ENCODE data around the gene PPME1.

PPME1 gene

DNA sequence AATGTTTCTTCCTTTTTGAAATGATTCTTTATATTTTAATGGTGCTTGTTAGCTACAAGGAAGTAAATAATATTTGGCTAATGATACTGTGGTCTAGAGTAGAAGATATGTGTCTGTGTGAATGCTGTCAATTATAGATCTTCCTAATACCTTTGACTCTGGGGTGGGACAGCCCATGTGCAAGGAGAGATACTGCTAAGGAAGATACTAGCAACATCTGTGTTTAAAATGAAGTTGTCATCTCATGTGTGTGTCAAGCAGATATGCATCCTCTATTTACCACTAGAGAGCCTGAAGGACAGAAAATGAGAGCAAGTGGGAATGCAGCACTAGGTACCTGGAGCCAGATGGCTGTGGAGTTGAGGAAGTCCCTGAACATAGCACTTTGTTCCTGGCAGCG lies 34.1 kb downstream of the PPME1 start:
- Histone ChIP-seq H3K27ac (ENCODE audit: low read depth, low read length) (no peak overlapping the region), H3K27me3 (ENCODE audit: control insufficient read depth, insufficient read depth, low read length) (no peaks in the 10 kb centered on the region), H3K9ac (ENCODE audit: low read length) (no peak overlapping the region), H3K36me3 (ENCODE audit: control insufficient read depth, insufficient read depth, low read length) (no peaks in the 10 kb centered on the region), H3K4me1 (ENCODE audit: control insufficient read depth, insufficient read depth, low read length) (no peaks in the 10 kb centered on the region), H3K4me3 (ENCODE audit: low read length) (no peak overlapping the region)

GRCh38 chr11:74206746-74207145 lies 35.7 kb downstream of the PPME1 start:
- Histone ChIP-seq H3K27ac (ENCODE audit: low read depth, low read length) (no peak overlapping the region), H3K4me1 (ENCODE audit: control insufficient read depth, insufficient read depth, low read length) (no peaks in the 10 kb centered on the region), H3K36me3 (ENCODE audit: control insufficient read depth, insufficient read depth, low read length) (no peaks in the 10 kb centered on the region), H3K27me3 (ENCODE audit: control insufficient read depth, insufficient read depth, low read length) (no peaks in the 10 kb centered on the region), H3K4me3 (ENCODE audit: low read length) (no peak overlapping the region), H3K9ac (ENCODE audit: low read length) (no peak overlapping the region)

DNA sequence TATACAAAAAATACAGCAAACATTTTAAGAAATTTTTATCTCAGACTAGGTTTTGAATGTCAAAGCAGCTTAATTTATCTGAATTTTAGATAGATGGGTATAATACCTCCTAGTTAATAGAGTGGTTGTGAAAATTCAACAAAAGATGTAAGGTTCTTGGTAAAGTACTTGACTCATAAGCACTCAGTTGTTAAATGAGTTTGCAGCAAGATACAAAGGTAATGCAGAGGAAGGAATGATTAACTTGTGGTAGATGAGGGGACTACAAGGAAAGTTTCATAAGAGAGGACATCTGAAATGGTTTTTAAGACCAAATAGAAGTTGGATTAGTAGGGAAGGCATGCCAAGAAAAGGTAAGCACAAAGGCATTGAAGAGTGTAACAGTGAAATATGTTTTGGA lies 37.4 kb downstream of the PPME1 start:
- Histone ChIP-seq H3K4me1 (ENCODE audit: control insufficient read depth, insufficient read depth, low read length) (no peaks in the 10 kb centered on the region), H3K4me3 (ENCODE audit: low read length) (no peak overlapping the region), H3K27ac (ENCODE audit: low read depth, low read length) (no peak overlapping the region), H3K27me3 (ENCODE audit: control insufficient read depth, insufficient read depth, low read length) (no peaks in the 10 kb centered on the region), H3K9ac (ENCODE audit: low read length) (no peak overlapping the region), H3K36me3 (ENCODE audit: control insufficient read depth, insufficient read depth, low read length) (no peaks in the 10 kb centered on the region)

DNA sequence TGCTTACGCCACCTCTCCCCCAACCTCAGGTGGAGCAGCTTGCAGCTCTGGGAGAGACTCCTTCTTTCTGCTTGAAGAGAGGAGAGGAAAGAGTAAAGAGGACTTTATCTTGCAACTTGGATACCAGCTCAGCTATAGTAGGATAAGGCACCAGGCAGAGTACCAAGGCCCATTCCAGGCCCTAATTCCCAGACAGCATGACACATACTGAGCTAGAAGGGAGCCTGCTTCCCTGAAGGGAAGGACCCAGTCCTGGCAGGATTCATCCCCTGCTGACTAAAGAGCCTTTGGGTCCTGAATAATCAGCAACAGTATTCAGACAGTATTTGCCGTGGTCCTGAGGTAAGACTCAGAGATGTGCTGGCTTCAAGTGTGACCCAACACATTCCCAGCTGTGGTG lies 41.4 kb downstream of the PPME1 start:
- H3K4me3 ChIP-seq (ENCODE audit: low read length), result no peak overlapping the region
- no peaks in the 10 kb centered on the region for H3K36me3 ChIP-seq (ENCODE audit: control insufficient read depth, insufficient read depth, low read length)
- H3K9ac ChIP-seq (ENCODE audit: low read length), result no peak overlapping the region
- H3K4me1 ChIP-seq (ENCODE audit: control insufficient read depth, insufficient read depth, low read length), result no peaks in the 10 kb centered on the region
- H3K27me3 ChIP-seq (ENCODE audit: control insufficient read depth, insufficient read depth, low read length), result no peaks in the 10 kb centered on the region
- no peak overlapping the region for H3K27ac ChIP-seq (ENCODE audit: low read depth, low read length)

DNA sequence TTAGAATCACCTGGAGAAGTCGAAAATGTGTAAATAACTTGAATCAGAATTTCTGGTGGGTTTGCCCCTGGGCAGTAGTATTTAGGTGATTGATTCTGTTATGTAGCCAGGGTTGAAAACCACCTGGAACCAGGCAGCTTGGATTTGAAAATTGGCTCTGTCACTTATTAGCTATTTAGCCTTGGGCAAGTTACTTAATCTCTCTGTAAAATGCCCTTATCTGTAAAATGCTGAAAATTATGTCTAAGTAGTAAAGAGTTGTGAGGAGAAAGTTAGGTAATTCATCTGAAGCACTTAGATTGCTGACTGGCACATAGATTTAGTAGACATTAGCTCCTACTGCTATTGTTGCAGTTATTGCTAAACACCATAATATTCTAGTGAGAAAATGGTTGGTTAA lies 49.3 kb downstream of the PPME1 start:
- Histone ChIP-seq H3K36me3 (ENCODE audit: control insufficient read depth, insufficient read depth, low read length) (no peaks in the 10 kb centered on the region), H3K27ac (ENCODE audit: low read depth, low read length) (no peak overlapping the region), H3K9ac (ENCODE audit: low read length) (no peak overlapping the region), H3K4me1 (ENCODE audit: control insufficient read depth, insufficient read depth, low read length) (no peaks in the 10 kb centered on the region), H3K27me3 (ENCODE audit: control insufficient read depth, insufficient read depth, low read length) (no peaks in the 10 kb centered on the region), H3K4me3 (ENCODE audit: low read length) (no peak overlapping the region)

- no peaks in the 10 kb centered on the region for H3K27me3 ChIP-seq (ENCODE audit: control insufficient read depth, insufficient read depth, low read length)
- H3K36me3 ChIP-seq (ENCODE audit: control insufficient read depth, insufficient read depth, low read length), result no peaks in the 10 kb centered on the region
- H3K27ac ChIP-seq (ENCODE audit: low read depth, low read length), result no peak overlapping the region
- H3K9ac ChIP-seq (ENCODE audit: low read length), result no peak overlapping the region
- no peaks in the 10 kb centered on the region for H3K4me1 ChIP-seq (ENCODE audit: control insufficient read depth, insufficient read depth, low read length)
- no peak overlapping the region for H3K4me3 ChIP-seq (ENCODE audit: low read length)
These were observed 50.7 kb downstream of the PPME1 start for GRCh38 chr11:74221816-74222215.

DNA sequence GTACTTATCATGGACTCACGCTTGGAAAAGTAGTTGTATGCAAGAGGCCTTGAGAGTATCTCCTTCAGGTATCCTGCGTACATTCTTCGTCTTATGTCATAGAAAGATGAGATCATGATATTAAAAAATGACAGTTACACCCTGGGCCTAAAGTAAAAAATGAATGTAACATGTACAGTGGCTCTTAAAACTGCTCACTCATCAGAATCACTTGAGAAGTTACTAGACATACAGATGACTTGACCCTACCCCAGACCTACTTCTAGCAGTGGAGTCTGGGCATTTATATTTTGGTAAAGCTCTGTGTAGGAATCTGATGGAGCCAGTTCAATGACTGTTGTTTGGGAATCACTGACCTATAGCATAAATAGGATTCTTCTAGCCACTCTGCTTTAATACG lies 54.5 kb downstream of the PPME1 start:
- no peak overlapping the region for H3K4me3 ChIP-seq (ENCODE audit: low read length)
- no peaks in the 10 kb centered on the region for H3K27me3 ChIP-seq (ENCODE audit: control insufficient read depth, insufficient read depth, low read length)
- no peak overlapping the region for H3K27ac ChIP-seq (ENCODE audit: low read depth, low read length)
- H3K9ac ChIP-seq (ENCODE audit: low read length), result no peak overlapping the region
- H3K36me3 ChIP-seq (ENCODE audit: control insufficient read depth, insufficient read depth, low read length), result peaks cover 3% of the 10 kb centered on the region
- H3K4me1 ChIP-seq (ENCODE audit: control insufficient read depth, insufficient read depth, low read length), result no peaks in the 10 kb centered on the region

DNA sequence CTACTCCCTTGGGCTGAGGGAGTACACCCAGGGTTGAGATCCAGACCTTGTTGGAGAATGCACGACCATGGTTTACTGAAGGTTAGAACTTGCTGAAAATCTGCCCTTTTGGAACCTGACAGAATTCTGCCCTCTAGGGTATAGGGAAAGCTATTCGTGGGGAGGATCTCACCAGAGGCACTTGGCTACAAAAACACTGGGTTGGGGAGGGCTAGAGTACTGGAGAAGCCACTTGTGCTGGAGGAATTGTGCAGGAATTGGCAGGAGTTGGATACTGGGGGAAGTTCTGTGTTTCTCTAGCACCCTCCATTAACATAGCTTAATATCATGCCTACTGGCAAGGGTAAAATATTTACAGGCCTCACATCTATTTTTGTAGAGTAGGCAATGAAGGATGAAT lies 55.8 kb downstream of the PPME1 start:
- no peak overlapping the region for H3K9ac ChIP-seq (ENCODE audit: low read length)
- no peaks in the 10 kb centered on the region for H3K4me1 ChIP-seq (ENCODE audit: control insufficient read depth, insufficient read depth, low read length)
- peaks cover 7% of the 10 kb centered on the region for H3K36me3 ChIP-seq (ENCODE audit: control insufficient read depth, insufficient read depth, low read length)
- no peak overlapping the region for H3K27ac ChIP-seq (ENCODE audit: low read depth, low read length)
- no peaks in the 10 kb centered on the region for H3K27me3 ChIP-seq (ENCODE audit: control insufficient read depth, insufficient read depth, low read length)
- H3K4me3 ChIP-seq (ENCODE audit: low read length), result no peak overlapping the region

DNA sequence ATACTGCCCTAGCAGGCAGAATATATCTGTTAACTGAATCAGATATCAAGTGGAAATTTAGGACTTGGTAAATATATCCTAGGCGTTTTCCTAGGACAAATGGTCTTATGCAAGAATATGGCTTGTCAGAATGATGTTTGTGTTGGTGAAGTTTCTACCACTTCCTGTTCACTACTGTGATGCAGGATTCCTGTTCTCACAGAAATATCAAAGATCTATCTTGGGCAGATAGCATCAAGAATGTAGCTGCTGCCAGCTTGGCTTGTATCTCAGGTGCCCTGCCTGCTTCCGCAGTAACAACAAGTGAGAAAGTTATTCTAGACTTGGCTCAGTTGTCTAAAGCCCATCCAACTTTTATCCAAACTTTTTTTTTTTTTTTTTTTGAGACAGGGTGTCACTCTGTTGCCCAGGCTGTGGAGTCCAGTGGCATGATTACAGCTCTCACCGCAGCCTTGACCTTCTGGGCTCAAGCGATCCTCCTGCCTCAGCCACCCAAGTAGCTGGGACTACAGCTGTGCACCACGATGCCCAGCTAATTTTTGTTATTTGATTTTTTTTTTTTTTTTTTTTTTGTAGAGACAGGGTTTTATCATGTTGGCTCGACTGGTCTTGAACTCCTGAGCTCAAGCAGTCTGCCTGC lies 61.3 kb downstream of the PPME1 start:
- H3K9ac ChIP-seq (ENCODE audit: low read length), result no peak overlapping the region
- H3K4me3 ChIP-seq (ENCODE audit: low read length), result no peak overlapping the region
- H3K27me3 ChIP-seq (ENCODE audit: control insufficient read depth, insufficient read depth, low read length), result no peaks in the 10 kb centered on the region
- peaks cover 7% of the 10 kb centered on the region for H3K36me3 ChIP-seq (ENCODE audit: control insufficient read depth, insufficient read depth, low read length)
- H3K4me1 ChIP-seq (ENCODE audit: control insufficient read depth, insufficient read depth, low read length), result no peaks in the 10 kb centered on the region
- H3K27ac ChIP-seq (ENCODE audit: low read depth, low read length), result no peak overlapping the region

DNA sequence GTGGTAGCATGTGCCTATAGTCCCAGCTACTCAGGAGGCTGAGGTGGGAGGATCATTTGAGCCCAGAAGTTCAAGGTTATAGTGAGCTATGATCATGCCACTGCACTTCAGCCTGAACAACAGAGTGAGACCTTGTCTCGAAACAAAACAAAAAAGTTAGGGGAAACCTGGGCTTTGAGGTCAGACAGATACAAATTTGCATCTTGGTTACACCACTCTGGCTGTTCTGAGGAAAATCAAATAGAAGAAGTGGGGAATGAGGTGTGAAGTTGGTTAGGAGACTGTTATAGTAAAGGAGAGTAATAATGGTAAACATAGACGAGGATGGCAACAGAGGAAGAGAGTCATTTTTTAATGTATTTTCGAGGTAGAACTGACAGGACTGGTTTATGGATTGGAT lies 62.6 kb downstream of the PPME1 start:
- Histone ChIP-seq H3K4me3 (ENCODE audit: low read length) (no peak overlapping the region), H3K27ac (ENCODE audit: low read depth, low read length) (no peak overlapping the region), H3K9ac (ENCODE audit: low read length) (no peak overlapping the region), H3K4me1 (ENCODE audit: control insufficient read depth, insufficient read depth, low read length) (no peaks in the 10 kb centered on the region), H3K36me3 (ENCODE audit: control insufficient read depth, insufficient read depth, low read length) (peaks cover 7% of the 10 kb centered on the region), H3K27me3 (ENCODE audit: control insufficient read depth, insufficient read depth, low read length) (no peaks in the 10 kb centered on the region)

DNA sequence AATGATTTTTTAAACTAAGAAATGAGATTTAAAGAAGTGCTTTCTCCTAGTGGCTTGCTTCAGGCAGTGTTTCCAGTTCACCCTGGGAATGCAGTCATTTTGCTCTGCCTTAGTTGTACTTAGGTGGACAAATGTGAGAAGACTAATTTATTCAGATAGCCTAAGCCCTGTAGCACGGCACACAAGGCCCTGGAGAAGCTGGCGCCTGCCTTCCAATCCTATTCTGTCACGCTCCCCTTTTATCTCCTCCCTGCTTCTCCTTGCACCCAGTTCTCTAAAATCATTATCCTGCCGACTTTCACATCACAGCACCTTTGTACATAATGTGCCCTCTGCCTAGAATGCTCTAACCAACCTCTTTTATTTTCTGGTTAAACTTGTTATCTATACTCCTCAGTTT lies 64.0 kb downstream of the PPME1 start:
- Histone ChIP-seq H3K27me3 (ENCODE audit: control insufficient read depth, insufficient read depth, low read length) (no peaks in the 10 kb centered on the region), H3K4me3 (ENCODE audit: low read length) (no peak overlapping the region), H3K4me1 (ENCODE audit: control insufficient read depth, insufficient read depth, low read length) (no peaks in the 10 kb centered on the region), H3K9ac (ENCODE audit: low read length) (no peak overlapping the region), H3K27ac (ENCODE audit: low read depth, low read length) (no peak overlapping the region), H3K36me3 (ENCODE audit: control insufficient read depth, insufficient read depth, low read length) (peaks cover 8% of the 10 kb centered on the region)

GRCh38 chr11:74237541-74237940 lies 66.5 kb downstream of the PPME1 start:
- H3K36me3 ChIP-seq (ENCODE audit: control insufficient read depth, insufficient read depth, low read length), result peaks cover 3% of the 10 kb centered on the region
- no peaks in the 10 kb centered on the region for H3K4me1 ChIP-seq (ENCODE audit: control insufficient read depth, insufficient read depth, low read length)
- no peak overlapping the region for H3K4me3 ChIP-seq (ENCODE audit: low read length)
- no peak overlapping the region for H3K27ac ChIP-seq (ENCODE audit: low read depth, low read length)
- no peak overlapping the region for H3K9ac ChIP-seq (ENCODE audit: low read length)
- H3K27me3 ChIP-seq (ENCODE audit: control insufficient read depth, insufficient read depth, low read length), result no peaks in the 10 kb centered on the region

DNA sequence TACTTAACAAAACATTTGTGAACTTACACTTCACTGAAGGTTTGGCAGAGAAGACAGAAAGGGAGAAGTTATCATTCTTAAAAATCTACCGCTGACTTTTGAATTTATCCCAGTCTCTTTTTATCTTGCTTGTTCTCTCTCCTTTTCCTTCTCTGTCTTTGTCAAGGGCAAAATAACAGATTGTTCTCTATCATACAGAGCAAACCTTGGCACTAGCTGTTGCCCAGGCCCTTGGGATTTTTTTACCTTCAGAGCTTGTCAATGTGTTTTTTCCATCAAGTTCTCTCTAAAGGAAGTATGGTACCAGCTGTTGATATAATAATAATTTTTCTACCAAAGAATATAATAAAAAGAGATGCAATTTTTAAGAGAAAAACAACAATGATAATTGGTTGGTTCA lies 67.2 kb downstream of the PPME1 start:
- Histone ChIP-seq H3K36me3 (ENCODE audit: control insufficient read depth, insufficient read depth, low read length) (peaks cover 3% of the 10 kb centered on the region), H3K27ac (ENCODE audit: low read depth, low read length) (no peak overlapping the region), H3K27me3 (ENCODE audit: control insufficient read depth, insufficient read depth, low read length) (no peaks in the 10 kb centered on the region), H3K4me1 (ENCODE audit: control insufficient read depth, insufficient read depth, low read length) (no peaks in the 10 kb centered on the region), H3K4me3 (ENCODE audit: low read length) (no peak overlapping the region), H3K9ac (ENCODE audit: low read length) (no peak overlapping the region)
